HEK293 (cell line): ENCODE measurements around the gene ANAPC16.

ENCODE experiments used
- BCL11B ChIP-seq: fragments of 450-650 bp; formaldehyde crosslinking; IDR thresholded peaks from 2 replicates; pipeline ENCODE4 v1.5.1; 2016; ENCODE audit warnings: low read depth, missing biosample characterization, missing genetic modification characterization
- CTCF ChIP-seq: fragments of 450-650 bp; formaldehyde crosslinking; IDR thresholded peaks from 2 replicates; pipeline ENCODE4 v1.5.1; 2016; ENCODE audit warnings: missing biosample characterization, missing genetic modification characterization
- ZBTB7A ChIP-seq: fragments of 450-650 bp; formaldehyde crosslinking; IDR thresholded peaks from 2 replicates; pipeline ENCODE4 v1.5.1; 2016; ENCODE audit warnings: low read depth, missing biosample characterization, missing genetic modification characterization
- ZNF23 ChIP-seq: fragments of 450-650 bp; formaldehyde crosslinking; IDR thresholded peaks from 2 replicates; pipeline ENCODE4 v1.5.1; 2016; ENCODE audit warnings: missing biosample characterization, missing genetic modification characterization, borderline replicate concordance
- ZNF580 ChIP-seq: fragments of 450-650 bp; formaldehyde crosslinking; IDR thresholded peaks from 2 replicates; pipeline ENCODE4 v1.5.1; 2016; ENCODE audit warnings: missing biosample characterization, missing genetic modification characterization

GRCh38 chr10:72250666-72251065, 34.9 kb downstream of the ANAPC16 start:
- TF ChIP-seq ZNF23 (tag by site-specific recombination) (no peak), BCL11B (tag by site-specific recombination) (no peak), CTCF (tag by site-specific recombination) (no peak), ZBTB7A (tag by site-specific recombination) (no peak), ZNF580 (tag by site-specific recombination) (no peak)
